ES-I3 (cell line): ENCODE results near the gene ZNF638.

Experiments used
- H3K36me3 ChIP-seq: 2 replicates; pipeline ENCODE4 v1.6.1; 2013; ENCODE audit warnings: mild to moderate bottlenecking, low read length, control low read depth, moderate library complexity; ENCODE audit not compliant: insufficient read depth
- H3K4me1 ChIP-seq: 2 replicates; pipeline ENCODE4 v1.6.1; 2013; ENCODE audit warnings: mild to moderate bottlenecking, control low read depth, low read length; ENCODE audit not compliant: insufficient read depth
- H3K9ac ChIP-seq: 2 replicates; pipeline ENCODE4 v1.6.1; 2013; ENCODE audit warnings: low read depth, mild to moderate bottlenecking, low read length, moderate library complexity
- H3K9me3 ChIP-seq: 2 replicates; pipeline ENCODE4 v1.6.1; 2013; ENCODE audit warnings: mild to moderate bottlenecking, low read length, moderate library complexity; ENCODE audit not compliant: control insufficient read depth, insufficient read depth

ZNF638 gene

DNA sequence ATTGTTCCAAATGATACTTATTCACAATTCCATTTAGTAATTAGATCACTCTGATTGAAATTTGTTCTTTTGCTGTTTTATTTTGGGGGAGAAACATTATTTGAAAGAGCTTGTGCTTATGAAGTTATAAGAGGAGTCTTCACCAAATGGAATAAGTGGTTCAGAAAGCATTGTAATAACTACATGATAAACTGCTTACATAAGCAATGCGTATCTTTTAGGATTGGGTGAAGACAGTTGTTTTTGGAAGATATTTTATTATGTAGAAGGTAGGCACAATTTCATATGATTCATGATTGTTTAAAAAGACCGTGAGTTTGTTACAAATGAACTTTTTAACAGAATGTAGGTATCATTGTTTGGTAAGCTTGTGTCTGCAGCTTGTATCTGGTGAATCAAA is 14.5 kb downstream of the ZNF638 start:
- Histone ChIP-seq H3K4me1 (no peaks in the 10 kb centered on the region), H3K36me3 (peaks cover 6% of the 10 kb centered on the region), H3K9me3 (no peaks in the 10 kb centered on the region), H3K9ac (no peak overlapping the region)

DNA sequence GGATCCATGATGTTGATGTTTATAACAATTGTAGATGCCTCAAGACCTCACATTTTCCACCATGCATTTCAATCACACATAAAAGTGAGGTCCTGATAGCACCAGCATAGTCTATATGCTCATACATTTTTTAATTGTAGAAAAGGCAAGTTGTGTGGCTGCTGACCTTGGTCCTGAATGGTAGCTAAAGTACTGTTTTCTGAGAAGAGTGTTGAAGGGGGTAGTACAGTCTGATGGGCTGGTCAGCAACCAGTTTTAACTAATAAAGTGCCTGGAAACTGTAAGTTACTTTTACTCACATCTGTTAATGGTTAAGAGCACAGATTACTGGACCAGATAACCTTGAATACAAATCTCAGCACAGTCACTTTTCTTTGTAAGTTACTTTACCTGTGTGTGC is 15.9 kb downstream of the ZNF638 start:
- no peaks in the 10 kb centered on the region for H3K9me3 ChIP-seq
- H3K9ac ChIP-seq = no peak overlapping the region
- no peaks in the 10 kb centered on the region for H3K4me1 ChIP-seq
- peaks cover 6% of the 10 kb centered on the region for H3K36me3 ChIP-seq

DNA sequence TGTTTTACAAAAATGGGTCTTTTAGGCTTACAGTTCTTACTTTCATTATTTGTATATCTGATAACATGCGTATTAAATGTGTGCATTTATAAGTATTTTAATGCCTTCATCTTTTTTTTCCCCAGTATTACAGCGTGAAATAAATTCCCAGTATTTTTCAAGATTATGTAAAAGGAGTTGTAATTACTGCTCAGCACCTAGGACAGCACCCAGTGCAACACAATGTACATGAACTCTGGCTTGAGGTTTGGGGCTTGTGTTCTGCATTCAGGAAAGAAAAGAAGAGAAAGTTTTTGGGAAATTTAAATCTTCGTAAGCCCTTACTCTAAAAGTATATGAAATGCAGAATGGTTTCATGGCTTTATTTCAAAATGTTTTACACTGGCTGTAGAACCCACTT is 16.7 kb downstream of the ZNF638 start:
- H3K4me1 ChIP-seq = no peaks in the 10 kb centered on the region
- no peak overlapping the region for H3K9ac ChIP-seq
- peaks cover 6% of the 10 kb centered on the region for H3K36me3 ChIP-seq
- H3K9me3 ChIP-seq = no peaks in the 10 kb centered on the region

DNA sequence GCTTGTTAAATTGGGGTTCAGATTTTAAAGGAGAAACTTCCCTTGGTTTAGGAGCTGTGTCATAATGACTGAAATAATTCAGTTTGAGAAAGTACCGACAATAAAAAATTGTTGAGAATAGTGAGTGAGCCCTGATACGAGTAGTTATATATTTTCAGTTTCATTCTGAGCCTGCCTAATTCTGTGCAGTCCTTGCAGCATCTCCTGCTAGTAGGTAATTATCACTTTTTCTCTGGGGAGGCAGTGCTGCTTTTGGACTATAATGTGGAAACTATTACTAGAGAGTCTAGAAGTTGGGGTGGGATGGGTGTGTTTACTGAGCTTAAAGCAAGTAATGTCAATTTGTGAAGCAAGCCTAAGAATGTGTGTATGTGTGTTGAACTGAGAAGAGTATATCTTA is 21.7 kb downstream of the ZNF638 start:
- Histone ChIP-seq H3K9me3 (no peaks in the 10 kb centered on the region), H3K4me1 (no peaks in the 10 kb centered on the region), H3K36me3 (peaks cover 13% of the 10 kb centered on the region), H3K9ac (no peak overlapping the region)

DNA sequence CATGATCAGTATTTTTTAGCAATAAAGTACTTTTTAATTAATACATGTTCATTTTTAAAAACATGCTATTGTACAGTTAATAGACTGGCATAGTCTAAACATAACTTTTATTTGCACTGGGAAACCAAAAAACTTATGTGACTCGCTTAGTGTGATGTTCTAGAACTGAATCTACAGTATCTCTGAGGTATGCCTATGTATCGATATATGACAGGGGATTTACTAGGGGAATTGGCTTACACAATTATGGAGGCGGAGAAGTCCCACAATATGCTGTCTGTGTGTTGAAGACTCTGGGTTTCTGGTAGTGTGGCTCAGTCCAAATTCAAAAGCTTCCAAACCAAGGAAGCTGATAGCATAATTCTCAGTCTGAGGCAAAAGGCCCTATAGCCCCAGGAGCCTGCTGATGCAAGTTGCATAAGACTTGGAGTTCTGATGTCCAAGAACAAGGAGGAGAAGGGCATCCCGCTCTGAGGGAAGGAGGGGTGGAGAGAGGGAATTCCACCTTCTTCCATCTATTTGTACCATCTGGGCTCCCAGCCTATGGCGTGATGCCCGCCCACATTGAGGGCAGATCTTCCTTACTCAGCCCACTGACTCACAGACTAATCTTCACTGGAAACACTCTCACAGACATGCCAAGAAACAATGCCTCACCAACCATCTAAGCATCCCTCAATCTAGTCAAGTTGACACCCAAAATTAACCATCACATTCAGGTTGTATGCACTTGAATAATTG is 27.5 kb downstream of the ZNF638 start:
- Histone ChIP-seq H3K4me1 (no peaks in the 10 kb centered on the region), H3K36me3 (peaks cover 17% of the 10 kb centered on the region), H3K9ac (no peak overlapping the region), H3K9me3 (no peaks in the 10 kb centered on the region)

DNA sequence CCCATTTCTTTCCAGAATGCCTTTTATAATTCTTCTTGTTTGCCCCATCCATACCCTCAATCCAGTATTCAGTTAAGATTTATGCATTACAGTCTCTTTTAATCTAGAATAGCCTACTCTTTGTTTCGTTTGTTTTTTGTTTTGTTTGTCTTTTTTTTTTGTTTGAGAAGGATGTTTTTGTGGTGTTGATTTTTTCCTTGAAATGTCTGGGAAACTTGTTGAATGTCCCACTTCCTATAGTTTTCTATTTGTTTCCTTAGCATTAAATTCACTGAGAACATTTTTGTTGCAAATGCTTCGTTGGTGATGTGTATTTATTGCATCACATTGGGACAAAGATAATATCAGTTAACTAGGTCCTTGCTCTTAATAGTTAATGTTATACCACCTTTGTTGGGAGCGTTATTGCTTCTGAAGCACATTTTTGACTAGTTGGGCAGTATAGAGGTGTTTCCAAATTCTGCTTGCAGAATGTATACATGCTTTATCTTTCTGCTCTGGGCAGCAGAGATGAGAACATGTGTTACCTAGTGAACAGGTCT is 28.9 kb downstream of the ZNF638 start:
- no peaks in the 10 kb centered on the region for H3K9me3 ChIP-seq
- no peak overlapping the region for H3K9ac ChIP-seq
- H3K36me3 ChIP-seq = peaks cover 18% of the 10 kb centered on the region
- H3K4me1 ChIP-seq = no peaks in the 10 kb centered on the region

DNA sequence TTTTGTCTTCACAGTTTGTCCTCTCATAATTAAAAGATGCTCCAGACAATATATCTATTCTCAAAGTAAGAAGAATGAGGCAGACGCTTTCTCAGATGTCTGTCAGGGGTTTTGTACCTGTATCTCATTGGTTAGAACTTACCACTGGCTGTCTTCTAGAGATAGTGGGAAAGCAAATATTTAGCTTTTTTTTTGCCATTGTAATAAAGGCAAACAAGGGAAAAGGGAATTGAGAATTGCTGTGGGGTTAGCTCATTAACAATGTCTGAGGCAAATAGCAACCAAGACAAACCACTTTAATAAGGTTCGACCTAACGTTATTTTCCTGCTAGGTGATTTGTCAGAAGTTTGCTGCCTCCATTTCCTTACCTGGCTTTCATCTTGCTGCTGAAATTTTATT is 30.0 kb downstream of the ZNF638 start:
- Histone ChIP-seq H3K4me1 (no peaks in the 10 kb centered on the region), H3K9ac (no peak overlapping the region), H3K9me3 (no peaks in the 10 kb centered on the region), H3K36me3 (peaks cover 15% of the 10 kb centered on the region)

DNA sequence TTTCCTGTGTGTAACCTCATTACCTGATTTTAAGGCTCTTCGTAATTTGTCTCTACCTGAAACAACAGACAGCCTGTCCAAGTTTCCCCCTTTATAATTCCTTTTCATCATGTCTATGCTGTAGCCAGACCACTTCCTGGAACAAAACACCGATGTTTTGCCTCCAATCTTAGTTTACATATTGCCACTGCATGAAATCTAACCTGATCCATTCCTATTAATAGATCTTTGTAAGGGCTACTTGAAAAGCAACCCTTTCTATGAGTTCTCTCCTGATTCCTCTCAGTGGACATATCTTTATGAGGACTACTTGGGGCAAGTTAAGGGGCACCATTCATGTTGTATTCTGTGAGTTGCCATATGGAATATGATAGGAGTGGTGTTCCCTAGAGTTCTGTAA is 30.9 kb downstream of the ZNF638 start:
- Histone ChIP-seq H3K9me3 (no peaks in the 10 kb centered on the region), H3K4me1 (no peaks in the 10 kb centered on the region), H3K9ac (no peak overlapping the region), H3K36me3 (peaks cover 11% of the 10 kb centered on the region)

DNA sequence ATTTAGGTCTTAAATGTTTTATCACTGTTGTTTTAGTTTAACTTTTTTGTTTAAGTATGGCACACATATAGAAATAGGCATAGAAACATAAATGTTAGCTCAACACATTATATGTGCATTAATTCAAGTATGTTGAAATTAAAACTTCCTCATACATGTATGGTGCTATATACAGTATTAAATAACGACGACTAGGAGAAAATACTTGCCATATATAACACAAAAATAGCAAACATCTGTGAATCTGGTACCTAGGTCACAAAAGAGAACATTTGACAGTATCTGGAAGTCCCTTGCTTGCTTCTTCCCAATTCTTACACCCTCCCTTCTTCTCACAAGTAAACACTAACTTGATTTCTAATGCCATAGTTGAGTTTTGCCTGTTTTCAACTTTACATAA is 38.4 kb downstream of the ZNF638 start:
- Histone ChIP-seq H3K4me1 (no peaks in the 10 kb centered on the region), H3K9ac (no peak overlapping the region), H3K9me3 (no peaks in the 10 kb centered on the region), H3K36me3 (peaks cover 6% of the 10 kb centered on the region)

DNA sequence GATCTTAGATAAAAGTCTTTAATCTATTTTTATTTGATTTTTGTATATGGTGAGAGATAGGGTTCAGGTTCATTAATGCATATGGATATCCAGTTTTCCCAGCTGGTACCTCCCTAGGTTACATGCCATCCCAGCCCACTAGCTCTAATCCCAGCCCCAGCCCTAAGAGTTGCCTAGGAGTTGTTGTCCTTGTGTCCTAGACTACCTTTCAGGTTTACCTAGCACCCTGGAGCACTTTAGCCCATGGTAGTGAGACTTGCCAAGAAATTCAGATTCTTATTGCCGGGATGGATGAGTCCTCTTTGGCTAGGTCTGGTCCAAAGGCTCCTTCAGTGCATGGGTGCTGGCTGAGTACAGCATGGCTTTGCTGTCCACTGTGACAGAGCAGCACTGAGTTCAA is 40.5 kb downstream of the ZNF638 start:
- no peaks in the 10 kb centered on the region for H3K4me1 ChIP-seq
- H3K9ac ChIP-seq = no peak overlapping the region
- H3K9me3 ChIP-seq = no peaks in the 10 kb centered on the region
- H3K36me3 ChIP-seq = peaks cover 6% of the 10 kb centered on the region

DNA sequence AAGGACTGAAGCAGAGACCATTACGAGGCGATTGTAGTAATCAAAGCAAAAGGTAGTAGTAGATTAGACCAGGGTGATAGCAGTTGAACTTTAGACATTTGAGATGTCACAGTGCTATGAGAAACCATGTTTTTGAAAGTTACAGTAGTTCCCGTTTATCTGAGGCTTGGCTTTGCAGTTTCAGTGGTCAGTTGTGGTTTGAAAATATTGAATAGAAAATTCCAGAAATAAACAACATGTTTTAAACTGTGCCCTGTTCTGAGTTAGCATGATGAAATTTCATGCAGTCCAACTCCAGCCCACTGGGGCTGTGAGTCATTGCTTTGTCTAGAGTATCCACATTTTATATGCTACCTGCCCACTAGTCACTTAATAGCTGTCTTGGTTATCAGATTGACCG is 47.5 kb downstream of the ZNF638 start:
- Histone ChIP-seq H3K36me3 (0 out of 2 replicates have a peak, but pooled peaks cover 3% of the 10 kb centered on the region), H3K4me1 (no peaks in the 10 kb centered on the region), H3K9me3 (no peaks in the 10 kb centered on the region), H3K9ac (no peak overlapping the region)

DNA sequence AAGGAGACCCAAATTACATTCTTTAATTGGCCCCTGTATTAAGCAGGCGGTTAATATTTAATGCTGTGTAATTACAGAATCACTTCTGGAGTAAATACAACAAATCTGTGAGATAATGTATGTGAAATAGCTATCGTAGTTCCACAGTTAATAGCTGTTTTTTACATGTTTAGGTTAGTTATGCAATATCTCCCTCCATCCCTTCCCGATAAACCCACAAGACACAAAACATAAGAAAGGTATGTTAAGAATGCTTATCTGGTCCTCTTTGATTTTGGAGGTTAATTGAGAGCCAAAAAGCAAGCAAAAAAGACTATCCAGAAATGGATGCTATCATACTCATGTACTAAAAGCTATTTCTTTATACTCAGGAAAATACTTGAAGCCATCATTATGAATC is 49.1 kb downstream of the ZNF638 start:
- peaks cover 3% of the 10 kb centered on the region; the same call in 1 of the 2 replicates for H3K36me3 ChIP-seq
- H3K4me1 ChIP-seq = no peaks in the 10 kb centered on the region
- H3K9me3 ChIP-seq = no peaks in the 10 kb centered on the region
- no peak overlapping the region for H3K9ac ChIP-seq

DNA sequence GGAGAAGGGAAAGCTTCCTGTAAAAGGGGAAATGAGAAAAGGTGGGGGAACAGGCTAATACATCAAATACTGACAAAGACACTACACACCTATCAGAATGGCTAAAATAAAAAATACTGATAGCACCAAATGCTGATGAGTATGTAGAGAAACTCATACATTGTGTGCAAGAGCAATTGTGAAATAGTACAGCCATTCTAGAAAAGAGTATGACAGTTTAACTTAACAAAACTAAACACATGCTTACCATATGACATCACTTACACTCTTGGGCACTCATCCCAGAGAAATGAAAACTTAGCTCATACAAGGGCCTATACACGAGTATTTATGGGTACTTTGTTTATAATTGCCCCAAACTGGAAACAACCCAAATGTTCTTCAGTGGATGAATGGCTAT is 53.4 kb downstream of the ZNF638 start:
- no peak overlapping the region for H3K9ac ChIP-seq
- H3K4me1 ChIP-seq = no peaks in the 10 kb centered on the region
- H3K9me3 ChIP-seq = no peaks in the 10 kb centered on the region
- peaks cover 10% of the 10 kb centered on the region for H3K36me3 ChIP-seq

DNA sequence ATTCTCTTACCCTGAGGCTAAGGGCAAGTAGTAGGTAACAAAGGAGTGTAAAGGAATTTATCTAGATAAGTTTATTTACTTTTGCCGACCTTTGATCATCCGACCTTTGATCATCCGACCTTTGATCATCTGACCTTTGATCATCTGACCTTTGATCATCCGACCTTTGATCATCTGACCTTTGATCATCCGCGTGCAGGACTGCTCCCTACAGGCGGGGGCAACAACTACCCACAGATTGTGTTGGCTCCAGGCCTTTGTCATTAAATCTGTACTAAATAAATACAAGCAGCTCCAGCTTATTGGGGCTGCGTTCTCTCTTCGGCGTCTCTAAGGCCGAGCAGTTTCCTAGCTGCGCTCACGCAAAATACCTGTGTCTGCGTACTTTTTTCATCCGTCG is 56.6 kb downstream of the ZNF638 start:
- Histone ChIP-seq H3K36me3 (peaks cover 11% of the 10 kb centered on the region), H3K9me3 (no peaks in the 10 kb centered on the region), H3K4me1 (no peaks in the 10 kb centered on the region), H3K9ac (no peak overlapping the region)

DNA sequence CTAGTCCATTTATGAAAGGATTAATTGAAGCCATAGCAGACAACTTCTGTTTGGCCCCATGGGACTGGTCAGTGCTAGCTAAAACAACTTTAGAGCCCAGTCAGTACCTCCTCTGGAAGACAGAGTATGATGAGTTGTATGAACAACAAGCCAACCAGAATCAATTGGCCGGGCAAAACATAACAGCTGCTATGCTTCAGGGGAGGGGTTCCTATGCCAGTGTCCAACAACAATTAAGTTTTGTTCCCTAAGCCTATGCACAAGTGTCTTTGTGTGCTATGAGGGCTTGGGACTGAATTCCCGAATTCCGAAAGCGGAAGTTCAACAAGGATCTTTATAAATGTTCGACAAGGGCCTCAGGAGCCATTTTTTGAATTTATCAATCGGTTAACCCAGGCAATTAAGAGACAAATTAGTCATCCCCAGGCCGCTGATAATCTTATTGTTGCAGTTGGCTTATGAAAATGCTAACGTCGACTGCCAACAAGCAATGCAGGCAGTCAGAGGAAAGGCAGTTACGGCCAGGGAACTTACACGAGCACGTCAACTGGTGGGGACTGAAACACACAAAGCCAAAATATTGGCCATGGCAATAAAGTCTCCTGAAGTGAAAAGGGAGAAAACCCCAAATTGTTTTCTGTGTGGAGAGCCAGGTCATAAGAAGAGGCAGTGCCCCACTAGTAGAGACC is 57.9 kb downstream of the ZNF638 start:
- H3K9ac ChIP-seq = no peak overlapping the region
- H3K9me3 ChIP-seq = no peaks in the 10 kb centered on the region
- no peaks in the 10 kb centered on the region for H3K4me1 ChIP-seq
- H3K36me3 ChIP-seq = peaks cover 23% of the 10 kb centered on the region
